Measurements from ENCODE around the gene HSD17B14. TPM values are rescaled to one million over a fixed set of nuclear protein-coding genes. Genes with fewer than 3 reads are reported as not detected.

HSD17B14 gene
- total RNA-seq, 1 experiment from 2014 or later: 27.8 TPM

DNA sequence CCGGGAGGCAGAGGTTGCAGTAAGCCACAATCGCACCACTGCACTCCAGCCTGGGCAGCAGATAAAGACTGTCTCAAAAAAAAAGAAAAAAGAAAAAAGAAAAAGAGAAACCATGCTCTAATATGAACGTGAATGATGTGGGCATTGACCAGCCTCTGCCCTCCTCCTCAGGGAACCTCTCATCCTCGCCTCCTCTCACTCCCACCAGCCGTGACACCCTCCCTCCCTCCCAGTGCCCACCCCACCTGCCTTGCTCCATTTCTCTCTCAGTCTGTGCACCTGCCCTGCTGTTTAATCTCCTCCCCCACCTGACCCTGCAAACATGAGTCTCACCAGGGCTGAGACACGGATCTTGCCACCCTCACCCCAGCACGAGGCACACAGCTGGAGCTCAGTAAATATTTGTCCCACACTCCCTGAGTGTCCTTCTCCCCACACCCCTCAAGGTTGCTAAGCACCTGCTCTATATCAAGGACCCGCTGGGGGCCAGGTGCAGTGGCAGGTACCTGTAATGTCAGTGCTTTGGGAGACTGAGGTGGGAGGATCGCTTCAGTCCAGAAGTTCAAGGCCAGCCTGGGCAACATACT lies 18.0 kb downstream of the HSD17B14 start:
- no peak for DNase-seq
- Histone ChIP-seq H3K4me1 (no peaks in the 10 kb centered on the region; the same call in 1 of the 2 replicates), H3K27me3 (replicated peaks; ENCODE audit: control insufficient read depth, insufficient read depth, low read length) (no peaks in the 10 kb centered on the region), H3K36me3 (ENCODE audit: control insufficient read depth, insufficient read depth, low read length) (peaks cover 1% of the 10 kb centered on the region), H3K4me3 (ENCODE audit: low read depth, low read length) (no peak overlapping the region), H3K9me3 (no peaks in the 10 kb centered on the region)
- intact Hi-C loops (cut with micrococcal nuclease; ENCODE audit: unreplicated experiment): no loop called here
- no peaks in the 10 kb centered on the region for H3K27me3 Mint-ChIP-seq (ENCODE audit: insufficient read depth, unreplicated experiment)
- no peak overlapping the region for H3K27ac Mint-ChIP-seq (ENCODE audit: unreplicated experiment)
- H3K36me3 Mint-ChIP-seq (ENCODE audit: insufficient read depth, unreplicated experiment): peaks cover 6% of the 10 kb centered on the region
- TF ChIP-seq, protein P1, sequence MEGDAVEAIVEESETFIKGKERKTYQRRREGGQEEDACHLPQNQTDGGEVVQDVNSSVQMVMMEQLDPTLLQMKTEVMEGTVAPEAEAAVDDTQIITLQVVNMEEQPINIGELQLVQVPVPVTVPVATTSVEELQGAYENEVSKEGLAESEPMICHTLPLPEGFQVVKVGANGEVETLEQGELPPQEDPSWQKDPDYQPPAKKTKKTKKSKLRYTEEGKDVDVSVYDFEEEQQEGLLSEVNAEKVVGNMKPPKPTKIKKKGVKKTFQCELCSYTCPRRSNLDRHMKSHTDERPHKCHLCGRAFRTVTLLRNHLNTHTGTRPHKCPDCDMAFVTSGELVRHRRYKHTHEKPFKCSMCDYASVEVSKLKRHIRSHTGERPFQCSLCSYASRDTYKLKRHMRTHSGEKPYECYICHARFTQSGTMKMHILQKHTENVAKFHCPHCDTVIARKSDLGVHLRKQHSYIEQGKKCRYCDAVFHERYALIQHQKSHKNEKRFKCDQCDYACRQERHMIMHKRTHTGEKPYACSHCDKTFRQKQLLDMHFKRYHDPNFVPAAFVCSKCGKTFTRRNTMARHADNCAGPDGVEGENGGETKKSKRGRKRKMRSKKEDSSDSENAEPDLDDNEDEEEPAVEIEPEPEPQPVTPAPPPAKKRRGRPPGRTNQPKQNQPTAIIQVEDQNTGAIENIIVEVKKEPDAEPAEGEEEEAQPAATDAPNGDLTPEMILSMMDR (IDR thresholded peaks at IDR 0.05; ENCODE audit: insufficient read depth in 1 of 2, low read depth in 1 of 2, low read length in 1 of 2, severe bottlenecking in 1 of 2, unreplicated experiment in 1 of 2): no peak
- H3K4me1 Mint-ChIP-seq (ENCODE audit: low read depth, unreplicated experiment): peaks cover 20% of the 10 kb centered on the region
- H3K9me3 Mint-ChIP-seq (ENCODE audit: unreplicated experiment): no peaks in the 10 kb centered on the region
- ChIA-PET CTCF (no interaction called here), POLR2A (interaction anchor here (0.5 kb wide), 1 partner anchor 270 kb away, joined by 4 read pairs; no protein-coding TSS in a partner anchor)
- no TSS peak for BruUV-seq (replicated peaks)
- H3K4me3 Mint-ChIP-seq (ENCODE audit: unreplicated experiment): no peak overlapping the region

DNA sequence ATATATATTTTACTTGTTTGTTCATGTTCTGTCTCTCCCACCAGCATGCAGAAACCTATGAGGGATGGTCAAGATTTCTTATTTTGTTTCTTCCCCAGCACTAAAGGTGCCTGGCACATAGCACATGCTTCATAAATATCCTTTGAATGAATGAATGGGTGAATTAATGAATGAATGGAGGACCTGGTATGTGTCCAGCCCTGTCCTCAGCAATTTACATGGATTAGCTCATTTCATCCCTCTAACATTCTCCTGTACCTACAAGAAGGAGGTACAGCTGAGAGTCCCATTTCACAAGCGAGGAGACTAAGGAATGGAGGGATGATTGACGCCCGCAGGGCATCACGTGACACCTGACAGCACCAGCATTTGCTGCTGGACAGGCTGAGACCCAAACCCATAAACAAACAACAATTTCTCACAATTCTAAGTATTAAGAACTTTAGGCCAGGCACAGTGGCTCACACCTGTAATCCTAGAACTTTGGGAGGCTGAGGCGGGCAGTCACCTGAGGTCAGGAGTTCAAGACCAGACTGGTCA lies 18.6 kb downstream of the HSD17B14 start:
- no peaks in the 10 kb centered on the region for H3K9me3 ChIP-seq
- CTCF ChIA-PET: interaction anchor here (0.6 kb wide), 1 partner anchor 19 kb away, joined by 7 read pairs; no protein-coding TSS in a partner anchor
- H3K36me3 ChIP-seq (ENCODE audit: control insufficient read depth, insufficient read depth, low read length): peaks cover 1% of the 10 kb centered on the region
- no TSS peak for BruUV-seq (replicated peaks)
- intact Hi-C loops (cut with micrococcal nuclease; ENCODE audit: unreplicated experiment): no loop called here
- no peaks in the 10 kb centered on the region for H3K27me3 ChIP-seq (replicated peaks; ENCODE audit: control insufficient read depth, insufficient read depth, low read length)
- peaks cover 20% of the 10 kb centered on the region for H3K4me1 Mint-ChIP-seq (ENCODE audit: low read depth, unreplicated experiment)
- H3K4me3 ChIP-seq (ENCODE audit: low read depth, low read length): no peak overlapping the region
- no peaks in the 10 kb centered on the region for H3K27me3 Mint-ChIP-seq (ENCODE audit: insufficient read depth, unreplicated experiment)
- no peak overlapping the region for H3K4me3 Mint-ChIP-seq (ENCODE audit: unreplicated experiment)
- H3K27ac Mint-ChIP-seq (ENCODE audit: unreplicated experiment): no peak overlapping the region
- POLR2A ChIA-PET: interaction anchor here (0.5 kb wide), 1 partner anchor 271 kb away, joined by 4 read pairs; no protein-coding TSS in a partner anchor
- no peak for DNase-seq
- TF ChIP-seq, protein P1 (IDR thresholded peaks at IDR 0.05; ENCODE audit: insufficient read depth in 1 of 2, low read depth in 1 of 2, low read length in 1 of 2, severe bottlenecking in 1 of 2, unreplicated experiment in 1 of 2): no peak
- H3K36me3 Mint-ChIP-seq (ENCODE audit: insufficient read depth, unreplicated experiment): peaks cover 7% of the 10 kb centered on the region
- H3K9me3 Mint-ChIP-seq (ENCODE audit: unreplicated experiment): no peaks in the 10 kb centered on the region
- peaks cover 2% of the 10 kb centered on the region for H3K4me1 ChIP-seq

DNA sequence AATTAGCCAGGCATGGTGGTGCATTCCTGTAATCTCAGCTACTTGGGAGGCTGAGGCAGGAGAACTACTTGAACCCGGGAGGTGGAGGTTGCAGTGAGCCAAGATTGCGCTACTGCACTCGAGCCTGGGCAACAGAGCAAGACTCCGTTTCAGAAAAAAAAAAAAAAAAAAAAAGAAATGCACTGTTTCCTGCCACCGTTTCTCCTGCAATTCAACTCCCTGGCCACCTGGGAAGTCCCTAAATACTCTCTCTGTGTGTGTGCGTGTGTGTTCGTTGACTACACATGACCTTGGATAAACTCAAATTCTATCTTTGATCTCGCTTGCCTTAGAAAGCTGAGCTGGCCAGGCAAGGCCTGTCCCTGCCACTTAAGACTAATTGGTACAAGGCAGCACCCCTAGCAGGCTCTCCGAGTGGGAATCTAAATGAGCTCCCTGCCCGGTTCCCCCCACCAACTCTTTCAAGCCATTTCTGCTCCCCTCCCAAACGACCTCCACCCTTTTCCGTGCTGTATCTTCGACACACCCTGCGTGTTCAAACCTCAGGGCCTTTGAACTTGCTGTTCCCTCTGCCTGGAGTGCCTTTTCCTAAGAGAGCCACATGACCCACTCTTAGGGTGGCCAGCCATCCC lies 20.3 kb downstream of the HSD17B14 start:
- Mint-ChIP-seq H3K27me3 (ENCODE audit: insufficient read depth, unreplicated experiment) (no peaks in the 10 kb centered on the region), H3K27ac (ENCODE audit: unreplicated experiment) (peak overlapping the region; percentile 22), H3K9me3 (ENCODE audit: unreplicated experiment) (no peaks in the 10 kb centered on the region), H3K4me3 (ENCODE audit: unreplicated experiment) (no peak overlapping the region), H3K36me3 (ENCODE audit: insufficient read depth, unreplicated experiment) (peaks cover 19% of the 10 kb centered on the region), H3K4me1 (ENCODE audit: low read depth, unreplicated experiment) (peaks cover 20% of the 10 kb centered on the region)
- H3K36me3 ChIP-seq (ENCODE audit: control insufficient read depth, insufficient read depth, low read length): peaks cover 1% of the 10 kb centered on the region
- ChIA-PET CTCF (interaction anchor here (0.7 to 1.0 kb wide), 2 partner anchors 21 to 56 kb away, joined by 3 to 4 read pairs; partner anchors contain the start of gene PPP1R15A), POLR2A (interaction anchor here (0.7 to 0.9 kb wide), 2 partner anchors 9 to 95 kb away, joined by 3 to 5 read pairs; no protein-coding TSS in a partner anchor)
- no peaks in the 10 kb centered on the region for H3K9me3 ChIP-seq
- TF ChIP-seq, protein P1 (IDR thresholded peaks at IDR 0.05; ENCODE audit: insufficient read depth in 1 of 2, low read depth in 1 of 2, low read length in 1 of 2, severe bottlenecking in 1 of 2, unreplicated experiment in 1 of 2): no peak
- H3K4me1 ChIP-seq: peaks cover 11% of the 10 kb centered on the region
- no peaks in the 10 kb centered on the region for H3K27me3 ChIP-seq (replicated peaks; ENCODE audit: control insufficient read depth, insufficient read depth, low read length)
- no peak overlapping the region for H3K4me3 ChIP-seq (ENCODE audit: low read depth, low read length)
- peak in 1 of 2 experiments; percentile 54 for DNase-seq
- BruUV-seq (replicated peaks): no TSS peak
- intact Hi-C loops (cut with micrococcal nuclease; ENCODE audit: unreplicated experiment): no loop called here
